Muscle of leg (tissue), 11 donors: Measurements from ENCODE around the gene KNDC1. TPM values are rescaled to one million over a fixed set of nuclear protein-coding genes. Genes with fewer than 3 reads are reported as not detected.
"Not testable (repeated sequence)": the region's sequence is repeated elsewhere in the genome, so short reads cannot be mapped to it uniquely, and the experiment has no call there.

Experiments used
- DNase-seq: peaks from one replicate; pipeline ENCODE4 v3.0.0; 2013
- H3K27ac ChIP-seq: one replicate; pipeline ENCODE4 v1.5.1; 2013; ENCODE audit warnings: mild to moderate bottlenecking, low read length, control low read depth
- H3K27me3 ChIP-seq: one replicate; pipeline ENCODE4 v1.6.1; 2013; ENCODE audit warnings: low read length; ENCODE audit not compliant: control insufficient read depth, insufficient read depth
- H3K36me3 ChIP-seq: one replicate; pipeline ENCODE4 v1.6.1; 2013; ENCODE audit warnings: low read length; ENCODE audit not compliant: control insufficient read depth, insufficient read depth
- H3K4me1 ChIP-seq: one replicate; pipeline ENCODE4 v1.6.1; 2013; ENCODE audit warnings: low read length; ENCODE audit not compliant: control insufficient read depth, insufficient read depth
- H3K4me3 ChIP-seq: one replicate; pipeline ENCODE4 v1.5.1; 2013; ENCODE audit warnings: low read length, control low read depth
- H3K9me3 ChIP-seq: replicated peaks from 2 replicates; pipeline ENCODE4 v1.6.1; 2013; ENCODE audit warnings: low read depth, low read length; ENCODE audit not compliant: control insufficient read depth
- WGBS: methylation state at CpG from one replicate; pipeline ENCODE4 v1.1.5; 2013; ENCODE audit warnings: missing lambda C conversion rate; ENCODE audit not compliant: insufficient coverage; 5-methylcytosine and 5-hydroxymethylcytosine counted together
- polyA plus RNA-seq, 8 donors: library from polyadenylated mRNA; unstranded; fragments of 120-200 nt; gene quantifications; one replicate each; pipeline versions ENCODE4 v1.2.1 to v1.2.3, GENCODE V29; 2013; ENCODE audit warnings: inconsistent platforms in 1 of 8, low replicate concordance in 1 of 8; ENCODE audit not compliant: insufficient read length in 8 of 8, insufficient read depth in 1 of 8
- total RNA-seq: library from RNA; stranded (reverse); fragments of 120-200 nt; gene quantifications from one replicate; pipeline ENCODE4 v1.2.4, GENCODE V29; 2013

KNDC1 gene
- total and polyA plus RNA-seq, 9 donors: 1.5 to 9.8 (median 4.4) TPM

- H3K36me3 ChIP-seq: no peaks in the 10 kb centered on the region
Observed at GRCh38 chr10:133213641-133214467, 53.8 kb downstream of the KNDC1 start.

GRCh38 chr10:133214468-133215410 is 54.7 kb downstream of the KNDC1 start:
- no peak overlapping the region for H3K4me3 ChIP-seq
- 64% methylated on average over 25 of the region's 28 CpGs for whole genome bisulfite sequencing
- no peaks in the 10 kb centered on the region for H3K36me3 ChIP-seq
- no peak for DNase-seq
- H3K4me1 ChIP-seq: no peaks in the 10 kb centered on the region
- H3K9me3 ChIP-seq: no peaks in the 10 kb centered on the region
- H3K27me3 ChIP-seq: peaks cover 20% of the 10 kb centered on the region
- H3K27ac ChIP-seq: no peak overlapping the region

More at GRCh38 chr10:133213641-133214467, 53.8 kb downstream of the KNDC1 start:
- Histone ChIP-seq H3K9me3 (no peaks in the 10 kb centered on the region), H3K27me3 (peaks cover 11% of the 10 kb centered on the region), H3K4me3 (no peak overlapping the region), H3K27ac (no peak overlapping the region), H3K4me1 (no peaks in the 10 kb centered on the region)
- DNase-seq: no peak
- 86% methylated on average over 30 of the region's 32 CpGs for WGBS

- no peak overlapping the region for H3K4me3 ChIP-seq
- 86% methylated on average over 27 of the region's 27 CpGs for WGBS
- no peak for DNase-seq
- no peaks in the 10 kb centered on the region for H3K36me3 ChIP-seq
- no peak overlapping the region for H3K27ac ChIP-seq
- H3K27me3 ChIP-seq: peaks cover 21% of the 10 kb centered on the region
- H3K4me1 ChIP-seq: no peaks in the 10 kb centered on the region
- H3K9me3 ChIP-seq: no peaks in the 10 kb centered on the region
Observed at GRCh38 chr10:133215586-133215985, 55.6 kb downstream of the KNDC1 start.

- Histone ChIP-seq H3K4me1 (no peaks in the 10 kb centered on the region), H3K36me3 (no peaks in the 10 kb centered on the region), H3K9me3 (no peaks in the 10 kb centered on the region), H3K4me3 (no peak overlapping the region), H3K27ac (no peak overlapping the region), H3K27me3 (peaks cover 28% of the 10 kb centered on the region)
- DNase-seq: no peak
- 69% methylated on average over 11 of the region's 26 CpGs for WGBS
Observed at GRCh38 chr10:133216776-133217175, 56.8 kb downstream of the KNDC1 start.

- WGBS: 83% methylated on average over 19 of the region's 25 CpGs
- Histone ChIP-seq H3K4me3 (no peak overlapping the region), H3K4me1 (no peaks in the 10 kb centered on the region), H3K27me3 (peaks cover 30% of the 10 kb centered on the region), H3K27ac (no peak overlapping the region), H3K36me3 (no peaks in the 10 kb centered on the region), H3K9me3 (no peaks in the 10 kb centered on the region)
- no peak for DNase-seq
Observed at GRCh38 chr10:133217800-133218589, 58.0 kb downstream of the KNDC1 start.

- H3K9me3 ChIP-seq: no peaks in the 10 kb centered on the region
- H3K36me3 ChIP-seq: no peaks in the 10 kb centered on the region
- no peak overlapping the region for H3K4me3 ChIP-seq
- DNase-seq: no peak
- no peak overlapping the region for H3K27ac ChIP-seq
- H3K27me3 ChIP-seq: peaks cover 33% of the 10 kb centered on the region
- no peaks in the 10 kb centered on the region for H3K4me1 ChIP-seq
- 69% methylated on average over 20 of the region's 20 CpGs for WGBS
Observed at GRCh38 chr10:133218891-133219290, 58.9 kb downstream of the KNDC1 start.

GRCh38 chr10:133219782-133220181 is 59.8 kb downstream of the KNDC1 start:
- no peak overlapping the region for H3K27ac ChIP-seq
- H3K27me3 ChIP-seq: peaks cover 42% of the 10 kb centered on the region
- no peak for DNase-seq
- H3K4me1 ChIP-seq: no peaks in the 10 kb centered on the region
- H3K36me3 ChIP-seq: no peaks in the 10 kb centered on the region
- H3K9me3 ChIP-seq: no peaks in the 10 kb centered on the region
- no peak overlapping the region for H3K4me3 ChIP-seq
- WGBS: 5% methylated on average over 22 of the region's 28 CpGs

GRCh38 chr10:133221331-133221730 is 61.3 kb downstream of the KNDC1 start:
- Histone ChIP-seq H3K9me3 (no peaks in the 10 kb centered on the region), H3K4me3 (no peak overlapping the region), H3K4me1 (no peaks in the 10 kb centered on the region), H3K27ac (no peak overlapping the region), H3K36me3 (no peaks in the 10 kb centered on the region), H3K27me3 (peaks cover 56% of the 10 kb centered on the region)
- WGBS: 90% methylated on average over 2 of the region's 11 CpGs
- DNase-seq: no peak

- WGBS: 84% methylated on average over 11 of the region's 22 CpGs
- peaks cover 60% of the 10 kb centered on the region for H3K27me3 ChIP-seq
- H3K36me3 ChIP-seq, H3K9me3 ChIP-seq, H3K4me1 ChIP-seq, DNase-seq, H3K27ac ChIP-seq, H3K4me3 ChIP-seq: not testable (repeated sequence)
Observed at GRCh38 chr10:133221756-133222155, 61.7 kb downstream of the KNDC1 start.
